Hematopoietic multipotent progenitor cell treated with erythropoietin and hydrocortisone succinate and interleukin-3 and kit ligand, for 6 days (in vitro differentiated cells): ENCODE measurements around the gene MST1.
"Not testable (repeated sequence)": the region's sequence is repeated elsewhere in the genome, so short reads cannot be mapped to it uniquely, and the experiment has no call there.

ENCODE experiments used
- DNase-seq: peaks from one replicate; pipeline ENCODE4 v3.0.0-alpha.2; 2015

MST1 gene

DNA sequence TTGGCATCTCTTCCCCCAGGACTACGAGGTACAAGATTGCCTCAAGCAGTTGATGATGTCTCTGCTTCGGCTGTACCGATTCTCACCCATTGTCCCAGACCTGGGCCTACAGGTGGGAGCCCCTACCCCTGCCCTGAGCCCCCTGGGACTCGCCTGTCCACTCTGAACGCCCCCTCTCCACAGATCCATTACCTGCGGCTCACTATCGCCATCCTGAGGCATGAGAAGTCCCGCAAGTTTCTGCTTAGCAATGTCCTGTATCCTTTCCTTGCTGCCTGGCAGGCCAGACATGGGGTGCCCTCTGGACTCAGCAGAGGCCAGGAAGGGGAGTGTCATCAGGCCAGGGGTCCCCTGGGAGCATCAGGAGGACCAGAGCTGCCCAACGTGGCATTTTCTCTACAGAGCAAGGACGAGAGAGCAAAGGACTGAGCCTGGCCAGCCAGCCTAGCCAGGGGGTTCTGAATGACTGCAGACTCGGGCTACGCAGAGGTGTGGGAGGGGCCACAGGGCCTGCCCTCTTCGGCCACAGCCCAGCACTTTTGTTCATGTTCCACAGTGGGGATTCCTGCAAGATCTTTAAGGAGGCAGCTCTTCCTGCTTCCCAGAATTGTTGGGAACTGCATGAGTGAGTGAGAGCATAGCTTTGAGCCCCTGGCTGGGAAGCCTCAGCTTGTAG is 11.3 kb upstream of the MST1 start:
- no peak for DNase-seq

- DNase-seq: no peak
Measured at GRCh38 chr3:49700014-49700413, 10.7 kb upstream of the MST1 start.

DNA sequence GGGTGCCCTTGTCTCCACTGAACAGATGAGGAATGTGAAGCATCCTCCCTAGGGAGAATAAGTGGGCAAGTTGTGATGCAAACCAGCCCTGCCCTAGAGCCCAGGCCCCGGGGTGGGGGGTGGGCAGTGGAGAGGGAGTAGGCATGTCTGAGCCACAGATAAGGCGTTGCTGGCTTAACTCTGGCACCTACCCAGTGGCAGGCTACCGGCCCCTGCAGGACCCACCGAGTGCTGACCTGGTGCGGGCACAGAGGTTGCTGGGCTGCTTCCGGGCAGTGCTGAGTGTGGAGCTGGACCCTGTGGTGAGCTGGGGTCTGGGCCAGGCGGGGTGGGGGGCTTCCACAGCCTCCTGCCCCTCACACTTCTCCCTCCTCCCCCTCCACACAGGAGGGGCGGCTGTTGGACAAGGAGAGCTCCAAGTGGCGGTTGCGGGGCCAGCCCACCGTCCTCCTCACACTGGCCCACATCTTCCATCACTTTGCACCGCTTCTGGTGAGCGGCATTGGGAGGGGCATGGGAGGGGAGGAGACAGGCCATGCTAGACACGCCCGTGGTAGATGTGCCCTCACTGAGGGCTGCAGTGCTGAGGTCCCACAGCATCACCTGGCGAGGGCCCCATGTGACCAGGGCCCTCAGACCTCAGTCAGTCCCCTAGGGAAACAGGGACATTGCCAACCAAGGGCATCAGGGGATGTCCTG is 10.2 kb upstream of the MST1 start:
- peak; percentile 71 for DNase-seq

- DNase-seq: not testable (repeated sequence)
Measured at GRCh38 chr3:49695350-49696015, 6.2 kb upstream of the MST1 start.

- DNase-seq: not testable (repeated sequence)
Measured at GRCh38 chr3:49694409-49695070, 5.3 kb upstream of the MST1 start.

DNA sequence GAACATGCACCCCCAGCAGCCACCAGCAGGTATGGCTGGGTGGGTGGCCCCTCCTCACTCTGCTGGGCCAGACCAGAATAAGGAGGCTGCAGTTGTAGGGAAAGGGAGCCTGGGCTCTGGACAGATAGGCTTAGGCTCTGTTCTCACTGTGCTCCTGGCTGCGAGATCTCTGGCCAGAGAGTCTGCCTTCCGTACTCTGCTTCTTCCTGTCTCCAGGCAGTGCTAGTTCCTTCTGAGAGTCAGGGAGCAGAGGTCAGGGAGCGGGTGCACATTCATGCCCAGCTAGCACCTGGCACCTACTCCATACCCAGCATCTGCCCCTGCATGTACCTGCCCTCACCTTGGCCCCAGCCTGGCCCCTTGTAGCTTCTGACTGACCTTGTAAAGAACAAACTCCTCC is 2.2 kb upstream of the MST1 start:
- DNase-seq: not testable (repeated sequence)

DNA sequence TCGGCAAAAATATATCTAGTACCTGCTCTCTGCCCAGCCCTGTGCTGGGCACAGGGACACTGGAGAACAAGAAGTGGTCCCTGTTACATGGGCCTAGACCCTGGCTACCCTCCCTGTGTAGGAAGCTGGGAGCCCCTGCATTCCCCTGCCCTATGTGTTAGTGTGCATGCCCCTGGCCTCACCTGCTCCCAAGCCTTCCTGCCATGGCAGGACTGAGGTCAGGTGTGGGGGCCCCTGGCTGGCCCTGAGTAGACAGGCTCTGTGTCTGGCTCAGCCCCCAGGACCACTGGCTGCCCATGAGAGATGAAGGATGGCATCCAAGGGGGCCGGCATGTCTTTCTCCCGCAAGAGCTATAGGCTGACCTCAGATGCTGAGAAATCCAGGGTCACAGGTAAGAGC is 1.6 kb upstream of the MST1 start:
- not testable (repeated sequence) for DNase-seq

GRCh38 chr3:49689908-49690624 is 792 bp upstream of the MST1 start:
- peak; percentile 70 for DNase-seq

- peak; percentile 39 for DNase-seq
Measured at GRCh38 chr3:49688338-49689045, 782 bp downstream of the MST1 start.

DNA sequence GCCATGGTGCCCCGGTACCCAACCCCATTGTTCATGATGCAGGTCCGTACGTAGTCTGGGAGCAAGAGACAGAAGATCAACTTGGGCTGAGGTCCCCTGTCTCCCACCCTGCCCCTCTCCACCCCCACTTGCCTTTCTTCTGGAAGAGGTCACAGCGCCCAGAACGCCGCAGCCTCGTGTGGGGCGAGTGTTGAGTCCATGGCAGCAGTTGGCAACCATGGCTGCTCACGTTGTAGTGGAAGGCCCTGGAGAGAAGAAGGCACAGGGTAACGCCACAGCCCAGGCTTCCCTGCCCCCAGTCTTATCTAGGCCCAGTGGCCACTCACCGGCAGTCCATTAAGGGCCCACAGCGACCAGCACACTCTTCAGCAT is 1.9 kb downstream of the MST1 start:
- not testable (repeated sequence) for DNase-seq

GRCh38 chr3:49686769-49687423 is 2.4 kb downstream of the MST1 start:
- peak; percentile 95 for DNase-seq

DNA sequence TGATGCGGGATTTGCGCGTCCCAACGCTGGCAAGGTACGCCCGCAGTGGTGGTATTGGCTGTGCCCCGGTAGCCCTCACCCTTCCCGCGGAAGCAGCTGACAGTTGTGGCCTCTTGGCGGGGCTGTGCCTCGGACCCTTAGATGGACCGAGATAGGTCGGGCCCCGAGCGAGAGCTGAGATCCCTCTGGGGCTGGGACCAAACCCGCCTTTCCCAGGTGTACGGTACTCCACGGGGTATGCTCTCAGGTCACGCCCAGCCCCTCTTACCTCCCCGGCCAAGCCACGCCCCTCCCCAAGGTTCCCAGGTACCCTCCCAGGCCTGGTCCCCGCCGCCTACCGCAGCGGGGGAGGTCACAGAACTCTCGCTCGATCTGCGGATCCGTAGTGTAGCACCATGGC is 2.9 kb downstream of the MST1 start:
- DNase-seq: peak; percentile 57

GRCh38 chr3:49685846-49686245 is 3.4 kb downstream of the MST1 start:
- DNase-seq: peak; percentile 33

GRCh38 chr3:49685103-49685502 is 4.2 kb downstream of the MST1 start:
- DNase-seq: not testable (repeated sequence)

- not testable (repeated sequence) for DNase-seq
Measured at GRCh38 chr3:49684453-49684852, 4.8 kb downstream of the MST1 start.

DNA sequence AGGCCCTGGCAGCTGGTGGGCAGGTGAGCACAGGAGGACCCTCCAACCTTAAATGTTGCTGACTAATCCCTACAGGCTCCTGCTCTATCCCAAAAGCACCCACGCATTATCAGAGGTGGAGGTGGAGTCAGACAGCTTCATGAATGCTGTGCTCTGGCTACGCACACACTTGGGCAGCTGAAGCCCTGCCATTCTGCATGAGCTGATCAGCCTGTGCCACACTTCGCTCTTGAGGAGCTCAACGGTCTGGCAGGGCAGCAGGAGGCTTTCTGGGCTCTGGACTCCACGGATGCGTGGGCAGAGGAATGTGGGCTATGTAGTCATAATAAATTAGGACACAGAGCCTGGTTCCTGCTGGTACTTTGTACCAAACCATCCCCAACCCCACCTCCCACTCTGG is 6.1 kb downstream of the MST1 start:
- DNase-seq: no peak

DNA sequence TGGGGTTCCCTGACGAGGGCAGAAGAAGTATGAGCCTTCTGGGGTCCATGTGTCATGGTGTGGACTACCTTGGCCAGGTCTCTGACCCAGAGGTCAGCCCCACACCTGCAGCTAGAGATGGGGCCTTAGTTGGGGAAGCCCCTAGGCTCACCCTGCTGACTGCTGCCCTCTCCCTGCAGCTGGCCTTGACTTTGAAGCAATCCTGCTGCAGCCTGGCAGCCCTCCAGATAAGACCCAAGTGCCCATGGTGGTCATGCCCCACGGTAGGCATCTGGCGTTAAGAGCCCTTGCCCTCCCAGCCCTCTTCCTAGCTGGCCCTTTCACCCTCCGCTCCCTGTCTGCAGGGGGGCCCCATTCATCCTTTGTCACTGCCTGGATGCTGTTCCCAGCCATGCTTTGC is 7.7 kb downstream of the MST1 start:
- no peak for DNase-seq

DNA sequence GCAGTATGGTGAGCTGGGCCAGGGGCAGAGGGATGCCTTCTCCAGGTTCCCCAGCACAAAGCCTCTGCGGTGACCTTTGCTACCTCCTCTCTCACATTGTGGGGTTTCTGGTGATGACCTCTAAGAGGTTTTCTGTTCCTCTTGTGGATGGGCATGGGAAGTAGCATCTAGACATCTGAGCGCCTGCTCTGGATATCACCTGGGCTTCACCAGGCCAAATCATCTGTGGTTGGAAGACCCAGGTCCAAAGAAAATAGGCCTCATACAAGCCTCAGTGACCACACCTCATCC is 8.1 kb downstream of the MST1 start:
- DNase-seq: no peak

DNA sequence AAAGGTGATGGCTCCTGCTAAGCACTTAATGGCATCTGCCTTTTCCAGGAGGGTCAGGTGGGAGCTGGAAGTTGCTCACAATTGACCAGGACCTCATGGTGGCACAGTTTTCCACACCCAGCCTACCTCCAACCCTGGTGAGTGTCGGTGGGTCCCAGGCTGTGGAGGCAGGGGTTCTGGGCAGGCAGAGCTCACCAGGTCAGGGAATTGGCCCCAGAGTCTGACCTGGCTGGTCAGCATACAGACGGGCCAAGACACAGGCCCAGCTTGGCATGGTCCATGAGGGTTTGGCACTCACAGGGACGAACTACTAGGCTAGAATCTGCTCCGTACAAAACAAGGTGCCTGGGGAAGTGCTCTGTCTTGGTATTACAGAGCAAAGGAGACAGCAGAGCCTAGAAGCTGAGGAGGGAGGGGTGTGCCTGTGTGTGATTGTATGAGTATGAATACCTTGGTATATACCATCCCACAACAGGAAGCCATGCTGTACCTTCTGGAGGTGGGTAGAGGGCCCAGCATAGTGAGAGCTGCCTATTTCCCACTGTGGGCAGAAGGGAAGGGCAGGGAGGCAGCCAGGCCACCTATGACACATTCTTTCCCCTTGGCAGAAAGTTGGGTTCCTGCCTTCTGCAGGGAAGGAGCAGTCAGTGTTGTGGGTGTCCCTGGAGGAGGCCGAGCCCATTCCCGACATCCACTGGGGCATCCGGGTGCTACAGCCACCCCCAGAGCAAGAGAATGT is 8.6 kb downstream of the MST1 start:
- DNase-seq: no peak

DNA sequence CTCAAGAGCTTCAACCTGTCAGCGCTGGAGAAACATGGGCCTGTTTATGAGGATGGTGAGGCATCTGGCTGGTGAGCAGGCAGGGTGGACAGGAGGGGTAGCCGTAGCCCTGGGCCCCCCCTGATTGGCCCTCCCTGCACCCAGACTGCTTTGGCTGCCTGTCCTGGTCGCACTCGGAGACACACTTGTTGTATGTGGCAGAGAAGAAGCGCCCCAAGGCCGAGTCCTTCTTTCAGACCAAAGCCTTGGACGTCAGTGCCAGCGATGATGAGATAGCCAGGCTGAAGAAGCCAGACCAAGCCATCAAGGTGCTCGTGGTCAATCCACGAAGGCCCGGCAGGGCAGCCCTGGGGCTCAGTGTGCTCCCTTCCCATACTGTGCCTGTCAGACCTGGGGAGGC is 13.4 kb downstream of the MST1 start:
- no peak for DNase-seq

GRCh38 chr3:49674497-49674983 is 14.7 kb downstream of the MST1 start:
- DNase-seq: peak; percentile 32
